Smooth muscle cell (in vitro differentiated cells): ENCODE data around the gene SYCP2. TPM values are rescaled to one million over a fixed set of nuclear protein-coding genes. Genes with fewer than 3 reads are reported as not detected.
"Not testable (repeated sequence)": the region's sequence is repeated elsewhere in the genome, so short reads cannot be mapped to it uniquely, and the experiment has no call there.

Experiments
- DNase-seq: peaks from one replicate; lab custom pipeline; 2025; ENCODE audit not compliant: unreplicated experiment; lab: John Stamatoyannopoulos, UW
- H2AFZ ChIP-seq: fragments of 200-600 bp; sonication (generic); 2 replicates; pipeline ENCODE4 v1.6.0; 2016; ENCODE audit warnings: antibody characterized with exemption, low read depth, mild to moderate bottlenecking
- H3F3A ChIP-seq: fragments of 200-600 bp; sonication (generic); 2 replicates; pipeline ENCODE4 v1.6.0; 2017; ENCODE audit warnings: antibody characterized with exemption, low read depth
- H3K27ac ChIP-seq: fragments of 200-600 bp; sonication (generic); 2 replicates; pipeline ENCODE4 v1.5.1; 2016; ENCODE audit warnings: low read depth, mild to moderate bottlenecking
- H3K27me3 ChIP-seq: fragments of 200-600 bp; sonication (generic); 2 replicates; pipeline ENCODE4 v1.6.1; 2016; ENCODE audit warnings: low read depth, mild to moderate bottlenecking
- H3K36me3 ChIP-seq: fragments of 200-600 bp; sonication (generic); 2 replicates; pipeline ENCODE4 v1.5.1; 2016; ENCODE audit warnings: low read depth
- H3K4me1 ChIP-seq: fragments of 200-600 bp; sonication (generic); 2 replicates; pipeline ENCODE4 v1.5.1; 2016; ENCODE audit warnings: low read depth
- H3K4me2 ChIP-seq: fragments of 200-600 bp; sonication (generic); 2 replicates; pipeline ENCODE4 v1.6.0; 2016; ENCODE audit warnings: mild to moderate bottlenecking
- H3K4me3 ChIP-seq: fragments of 200-600 bp; sonication (generic); 2 replicates; pipeline ENCODE4 v1.5.1; 2016; ENCODE audit warnings: mild to moderate bottlenecking
- H3K79me2 ChIP-seq: fragments of 200-600 bp; sonication (generic); 2 replicates; pipeline ENCODE4 v1.6.0; 2016; ENCODE audit warnings: low read depth, mild to moderate bottlenecking
- H3K9ac ChIP-seq: fragments of 200-600 bp; sonication (generic); 2 replicates; pipeline ENCODE4 v1.6.0; 2016; ENCODE audit warnings: low read depth
- H3K9me3 ChIP-seq: fragments of 200-600 bp; sonication (generic); replicated peaks from 2 replicates; pipeline ENCODE4 v1.5.1; 2016; ENCODE audit warnings: low read depth
- H4K20me1 ChIP-seq: fragments of 200-600 bp; sonication (generic); 2 replicates; pipeline ENCODE4 v1.6.0; 2016; ENCODE audit warnings: low read depth
- WGBS: methylation state at CpG from one replicate; pipeline ENCODE4 v1.1.7; 2016; ENCODE audit warnings: low lambda C conversion rate; 5-methylcytosine and 5-hydroxymethylcytosine counted together
- polyA plus RNA-seq: library from polyadenylated mRNA; unstranded; fragments of >200 nt; fragmentation: Nextera tagmentation; extraction: Ambion mirVana; gene quantifications from 2 replicates; pipeline ENCODE4 v1.2.1, GENCODE V29; 2016
- total RNA-seq: library from RNA; depleted of rRNA; stranded (reverse); fragments of >200 nt; gene quantifications from 2 replicates; pipeline ENCODE4 v1.2.3, GENCODE V29; 2014
- TF ChIP-seq, protein P1 (sequence below): fragments of 200-600 bp; sonication (generic); IDR thresholded peaks from 2 replicates; pipeline ENCODE4 v1.5.1; 2017; ENCODE audit warnings: borderline replicate concordance, mild to moderate bottlenecking, antibody characterized with exemption; ENCODE audit not compliant: insufficient read depth, poor library complexity, severe bottlenecking

SYCP2 gene
- total and polyA plus RNA-seq, 2 experiments from 2014 or later, result 0.42 to 0.54 TPM

GRCh38 chr20:59961423-59961822 is 28.0 kb upstream of the SYCP2 start:
- Histone ChIP-seq H3K4me2 (no peak overlapping the region), H3K36me3 (no peaks in the 10 kb centered on the region), H3K9ac (no peak overlapping the region), H2AFZ (no peak overlapping the region), H3K9me3 (no peaks in the 10 kb centered on the region), H3K27me3 (no peaks in the 10 kb centered on the region), H3F3A (no peaks in the 10 kb centered on the region), H3K4me1 (no peaks in the 10 kb centered on the region), H3K79me2 (no peaks in the 10 kb centered on the region), H3K27ac (peak overlapping the region; percentile 33), H4K20me1 (no peaks in the 10 kb centered on the region), H3K4me3 (no peak overlapping the region)
- TF ChIP-seq, protein P1, sequence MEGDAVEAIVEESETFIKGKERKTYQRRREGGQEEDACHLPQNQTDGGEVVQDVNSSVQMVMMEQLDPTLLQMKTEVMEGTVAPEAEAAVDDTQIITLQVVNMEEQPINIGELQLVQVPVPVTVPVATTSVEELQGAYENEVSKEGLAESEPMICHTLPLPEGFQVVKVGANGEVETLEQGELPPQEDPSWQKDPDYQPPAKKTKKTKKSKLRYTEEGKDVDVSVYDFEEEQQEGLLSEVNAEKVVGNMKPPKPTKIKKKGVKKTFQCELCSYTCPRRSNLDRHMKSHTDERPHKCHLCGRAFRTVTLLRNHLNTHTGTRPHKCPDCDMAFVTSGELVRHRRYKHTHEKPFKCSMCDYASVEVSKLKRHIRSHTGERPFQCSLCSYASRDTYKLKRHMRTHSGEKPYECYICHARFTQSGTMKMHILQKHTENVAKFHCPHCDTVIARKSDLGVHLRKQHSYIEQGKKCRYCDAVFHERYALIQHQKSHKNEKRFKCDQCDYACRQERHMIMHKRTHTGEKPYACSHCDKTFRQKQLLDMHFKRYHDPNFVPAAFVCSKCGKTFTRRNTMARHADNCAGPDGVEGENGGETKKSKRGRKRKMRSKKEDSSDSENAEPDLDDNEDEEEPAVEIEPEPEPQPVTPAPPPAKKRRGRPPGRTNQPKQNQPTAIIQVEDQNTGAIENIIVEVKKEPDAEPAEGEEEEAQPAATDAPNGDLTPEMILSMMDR, result no peak
- WGBS, result 94% methylated on average over 2 of the region's 2 CpGs
- no peak for DNase-seq

GRCh38 chr20:59958626-59959025 is 25.2 kb upstream of the SYCP2 start:
- Histone ChIP-seq H4K20me1 (no peaks in the 10 kb centered on the region), H3K4me2 (no peak overlapping the region), H3K36me3 (no peaks in the 10 kb centered on the region), H3K4me1 (no peaks in the 10 kb centered on the region), H2AFZ (no peak overlapping the region), H3F3A (no peaks in the 10 kb centered on the region), H3K79me2 (no peaks in the 10 kb centered on the region), H3K27me3 (no peaks in the 10 kb centered on the region), H3K27ac (no peak overlapping the region), H3K9me3 (no peaks in the 10 kb centered on the region), H3K9ac (no peak overlapping the region), H3K4me3 (no peak overlapping the region)
- TF ChIP-seq, protein P1, result no peak
- 94% methylated on average over 4 of the region's 4 CpGs for WGBS
- no peak for DNase-seq

- Histone ChIP-seq H3K4me2 (no peak within 1 kb of the TSS), H2AFZ (no peak within 1 kb of the TSS), H3K36me3 (no peaks in the 10 kb centered on the region), H3K27ac (no peak within 1 kb of the TSS), H3K4me1 (no peaks in the 10 kb centered on the region), H4K20me1 (no peaks in the 10 kb centered on the region), H3K27me3 (no peaks in the 10 kb centered on the region), H3K4me3 (no peak within 1 kb of the TSS), H3K9ac (no peak within 1 kb of the TSS), H3K9me3 (no peaks in the 10 kb centered on the region), H3F3A (no peaks in the 10 kb centered on the region), H3K79me2 (no peaks in the 10 kb centered on the region)
- no peak for DNase-seq
- 86% methylated on average over 5 of the region's 5 CpGs for WGBS
- TF ChIP-seq, protein P1, result no peak
Measured at GRCh38 chr20:59958123-59958522, 24.7 kb upstream of the SYCP2 start, which contains the start of gene CDH26. Gene CDH26, plus strand, starts transcription at chr20:59958423. Its CDS starts 304 bp downstream, at chr20:59958727.

DNA sequence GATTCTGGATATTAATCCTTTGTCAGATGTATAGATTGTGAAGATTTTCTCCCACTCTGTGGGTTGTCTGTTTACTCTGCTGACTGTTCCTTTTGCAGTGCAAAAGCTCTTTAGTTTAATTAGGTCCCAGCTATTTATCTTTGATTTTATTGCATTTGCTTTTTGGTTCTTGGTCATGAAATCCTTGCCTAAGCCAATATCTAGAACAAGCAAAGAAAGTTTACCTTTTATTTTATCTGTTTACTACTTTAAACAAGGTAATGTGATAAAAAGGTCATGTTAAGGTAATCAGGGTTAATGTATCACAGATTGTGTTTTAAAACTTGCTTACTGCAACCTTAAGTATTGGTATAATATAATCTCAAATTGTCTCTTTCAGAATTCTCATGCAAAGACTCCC is 24.1 kb upstream of the SYCP2 start:
- H3K4me3 ChIP-seq, H3K27me3 ChIP-seq, H3K79me2 ChIP-seq, H3K4me1 ChIP-seq, H3K9ac ChIP-seq, H2AFZ ChIP-seq, H3K36me3 ChIP-seq, H4K20me1 ChIP-seq, H3K4me2 ChIP-seq, H3F3A ChIP-seq, DNase-seq, H3K27ac ChIP-seq, H3K9me3 ChIP-seq: not testable (repeated sequence)
